HS-5 (cell line): Measurements from ENCODE around the gene DNAJC12.
"Not testable (repeated sequence)": the region's sequence is repeated elsewhere in the genome, so short reads cannot be mapped to it uniquely, and the experiment has no call there.

Experiments
- DNase-seq: peaks from one replicate; pipeline ENCODE4 v3.0.0-alpha.2; 2012; ENCODE audit warnings: low read depth

The DNAJC12 gene

DNA sequence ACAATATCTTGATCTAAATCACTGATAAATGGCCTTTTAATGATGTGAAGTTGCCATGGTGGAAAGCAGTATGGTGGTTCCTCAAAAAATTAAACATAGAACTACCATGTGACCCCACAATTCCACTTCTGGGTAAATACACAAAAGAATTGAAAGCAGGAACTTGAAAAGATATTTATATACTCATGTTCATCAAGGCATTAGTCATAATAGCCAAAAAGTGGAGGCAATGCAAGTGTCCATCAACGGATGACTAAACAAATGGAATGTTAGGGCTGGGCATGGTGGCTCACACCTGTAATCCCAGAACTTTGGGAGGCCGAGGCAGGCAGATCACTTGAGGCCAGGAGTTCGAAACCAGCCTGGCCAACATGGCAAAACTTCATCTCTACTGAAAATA, 2.0 kb upstream of the DNAJC12 start:
- no peak for DNase-seq

GRCh38 chr10:67839511-67839910, 1.5 kb upstream of the DNAJC12 start:
- DNase-seq = not testable (repeated sequence)

GRCh38 chr10:67836972-67837371, 1.0 kb downstream of the DNAJC12 start:
- DNase-seq = no peak

GRCh38 chr10:67836488-67836887, 1.5 kb downstream of the DNAJC12 start:
- DNase-seq = no peak

DNA sequence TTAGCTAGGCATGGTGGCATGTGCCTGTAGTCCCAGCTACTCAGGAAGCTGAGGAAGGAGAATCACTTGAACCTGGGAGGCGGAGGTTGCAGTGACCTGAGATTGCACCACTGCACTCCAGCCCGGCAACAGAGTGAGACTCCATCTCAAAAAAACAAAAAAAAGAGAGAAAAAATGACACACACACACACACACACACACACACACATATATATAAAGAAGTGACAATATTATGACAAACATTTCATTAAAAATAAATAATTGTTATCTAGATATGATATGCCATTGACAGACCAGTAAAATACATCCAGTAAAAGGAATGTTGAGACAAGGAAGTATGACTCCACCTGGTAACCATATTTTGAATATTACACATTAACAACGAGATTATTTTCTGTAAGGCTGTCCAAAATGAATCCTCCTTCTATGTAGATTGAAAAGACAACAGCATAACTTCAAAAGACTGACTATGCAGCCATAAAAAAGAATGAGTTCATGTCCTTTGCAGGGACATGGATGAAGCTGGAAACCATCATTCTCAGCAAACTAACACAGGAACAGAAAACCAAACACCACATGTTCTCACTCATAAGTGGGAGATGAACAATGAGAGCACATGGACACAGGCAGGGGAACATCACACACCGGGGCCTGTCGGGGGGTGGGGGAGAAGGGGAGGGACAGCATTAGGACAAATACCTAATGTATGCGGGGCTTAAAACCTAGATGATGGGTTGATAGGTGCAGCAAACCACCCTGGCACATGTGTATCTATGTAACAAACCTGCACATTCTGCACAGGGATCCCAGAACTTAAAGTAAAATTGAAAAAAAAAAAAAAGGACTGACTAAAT, 2.2 kb downstream of the DNAJC12 start:
- DNase-seq = not testable (repeated sequence)

DNA sequence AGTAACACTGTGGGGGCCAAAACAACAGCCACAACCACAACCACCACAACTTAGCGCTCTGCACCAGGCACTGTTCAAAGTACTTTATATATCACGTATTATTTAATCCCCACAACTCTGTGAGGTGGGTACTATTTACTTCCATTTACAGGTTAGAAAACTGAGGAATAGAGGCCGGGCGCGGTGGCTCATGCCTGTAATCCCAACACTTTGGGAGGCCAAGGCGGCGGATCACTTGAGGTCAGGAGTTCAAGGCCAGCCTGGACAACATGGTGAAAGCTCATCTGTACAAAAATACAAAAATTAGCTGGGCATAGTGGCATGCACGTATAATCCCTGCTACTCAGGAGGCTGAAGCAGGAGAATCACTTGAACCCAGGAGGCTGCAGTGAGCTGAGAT, 3.6 kb downstream of the DNAJC12 start:
- DNase-seq = no peak

DNA sequence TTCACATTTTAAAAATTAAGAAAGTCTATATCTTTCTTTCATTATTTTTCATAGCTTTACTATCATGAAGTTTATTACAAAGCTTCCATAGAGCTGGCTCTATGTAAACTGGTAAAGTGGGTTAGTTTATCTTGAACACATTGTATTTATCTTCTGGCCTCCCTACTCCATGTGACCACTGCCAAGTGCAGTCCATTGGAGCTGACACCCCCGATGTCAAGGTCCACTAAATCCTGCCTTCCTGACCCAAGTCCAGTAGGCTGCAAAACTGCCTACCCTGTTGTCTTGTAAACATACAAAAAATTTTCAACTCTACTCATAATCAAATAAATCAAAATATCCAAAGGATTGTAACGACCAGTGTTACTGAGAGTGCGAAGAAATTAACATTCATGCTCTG, 10.2 kb downstream of the DNAJC12 start:
- no peak for DNase-seq

DNA sequence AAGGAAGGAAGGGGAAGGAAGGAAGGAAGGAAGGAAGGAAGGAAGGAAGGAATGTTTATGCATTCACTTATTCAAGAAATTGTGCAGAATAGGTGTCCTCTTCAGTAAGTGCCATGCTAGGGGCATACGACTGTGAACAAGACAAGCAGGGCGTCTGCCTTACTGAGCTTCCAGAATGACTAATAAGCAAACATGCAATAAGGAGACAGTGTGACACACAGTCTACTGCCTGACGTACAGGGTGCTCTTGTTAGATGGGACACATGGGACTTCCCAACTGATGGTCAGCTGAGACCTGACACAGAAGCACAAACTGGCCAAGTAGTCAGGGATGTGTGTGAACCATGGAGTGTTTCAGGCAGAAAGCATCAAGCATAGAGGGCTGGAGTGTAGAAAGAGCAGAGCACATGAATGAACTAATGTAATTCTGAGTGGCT, 18.2 kb downstream of the DNAJC12 start:
- DNase-seq = no peak

GRCh38 chr10:67818323-67818722, 19.7 kb downstream of the DNAJC12 start:
- DNase-seq = no peak

GRCh38 chr10:67816719-67817118, 21.3 kb downstream of the DNAJC12 start:
- no peak for DNase-seq

DNA sequence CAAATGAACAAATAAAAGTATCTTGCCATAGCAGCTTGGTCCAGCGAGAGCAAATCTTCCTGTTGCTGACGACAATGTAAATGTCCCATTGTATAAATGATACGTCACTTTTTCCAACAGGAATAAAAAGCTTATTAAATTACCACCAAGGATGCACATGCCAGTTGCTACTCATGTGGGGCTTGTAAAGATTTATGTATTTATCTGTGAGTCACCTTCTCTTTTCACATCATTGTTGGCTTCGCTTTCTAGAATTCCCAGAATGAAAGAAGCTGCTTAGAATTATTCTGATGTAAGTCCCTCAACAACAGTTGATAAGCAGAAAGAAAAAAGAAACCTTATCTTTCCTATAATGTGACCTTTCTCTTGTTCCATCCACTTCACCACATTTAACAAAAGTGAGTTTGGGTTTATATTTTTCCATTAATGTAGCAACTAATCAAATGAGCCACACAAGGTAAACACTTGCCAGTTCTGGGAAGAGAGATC, 22.4 kb downstream of the DNAJC12 start:
- no peak for DNase-seq

DNA sequence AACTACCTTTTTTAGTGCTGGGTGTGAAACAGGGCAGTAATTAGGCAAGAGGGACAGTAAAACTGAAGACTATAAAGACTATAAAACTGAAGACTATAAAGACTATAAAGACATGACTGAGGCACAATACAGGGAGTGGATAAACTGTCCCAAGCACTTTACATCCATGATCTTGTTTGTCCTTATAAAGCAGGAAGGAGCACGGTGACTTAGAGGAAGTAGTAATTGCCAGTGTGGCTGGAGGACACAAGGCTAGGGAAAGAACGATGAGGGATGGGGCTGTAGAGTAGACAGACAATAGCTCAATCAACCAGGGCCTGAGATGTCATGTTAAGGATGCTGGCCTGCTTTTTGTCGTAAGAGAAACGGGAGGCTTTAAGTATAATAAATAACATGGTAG, 26.0 kb downstream of the DNAJC12 start:
- DNase-seq = no peak

GRCh38 chr10:67809107-67809506, 28.9 kb downstream of the DNAJC12 start:
- DNase-seq = no peak

GRCh38 chr10:67808704-67809103, 29.3 kb downstream of the DNAJC12 start:
- no peak for DNase-seq

DNA sequence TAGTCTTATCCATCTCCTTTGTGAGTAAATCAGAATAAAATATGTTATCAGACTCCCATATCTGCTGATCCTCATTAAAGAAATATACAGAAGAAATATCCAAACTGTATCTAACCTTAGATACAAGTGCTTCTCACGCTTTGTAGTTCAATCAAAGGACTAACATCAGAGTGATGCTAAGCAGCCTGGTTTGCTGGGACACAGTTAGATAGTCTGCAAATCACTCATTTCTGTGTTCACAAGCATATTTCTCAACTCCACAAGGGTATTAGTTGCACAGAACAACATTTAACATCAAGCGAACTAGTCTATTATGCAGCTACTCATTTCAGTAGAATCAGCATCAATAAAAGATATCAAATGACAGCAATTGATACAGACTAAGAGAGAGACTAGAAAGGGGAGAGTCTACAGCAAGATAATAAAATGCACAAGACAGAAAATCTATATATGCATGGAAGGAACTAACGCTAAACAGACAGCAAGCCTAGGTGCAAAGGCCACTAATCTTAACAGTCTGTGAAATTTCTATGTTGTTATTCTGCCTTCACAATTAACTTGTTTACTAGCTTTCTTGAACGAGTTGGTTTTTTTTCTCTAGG, 30.0 kb downstream of the DNAJC12 start:
- no peak for DNase-seq

- DNase-seq = no peak
These were observed 33.7 kb downstream of the DNAJC12 start for GRCh38 chr10:67804395-67804678.

GRCh38 chr10:67803588-67804394, 34.2 kb downstream of the DNAJC12 start:
- DNase-seq = no peak

DNA sequence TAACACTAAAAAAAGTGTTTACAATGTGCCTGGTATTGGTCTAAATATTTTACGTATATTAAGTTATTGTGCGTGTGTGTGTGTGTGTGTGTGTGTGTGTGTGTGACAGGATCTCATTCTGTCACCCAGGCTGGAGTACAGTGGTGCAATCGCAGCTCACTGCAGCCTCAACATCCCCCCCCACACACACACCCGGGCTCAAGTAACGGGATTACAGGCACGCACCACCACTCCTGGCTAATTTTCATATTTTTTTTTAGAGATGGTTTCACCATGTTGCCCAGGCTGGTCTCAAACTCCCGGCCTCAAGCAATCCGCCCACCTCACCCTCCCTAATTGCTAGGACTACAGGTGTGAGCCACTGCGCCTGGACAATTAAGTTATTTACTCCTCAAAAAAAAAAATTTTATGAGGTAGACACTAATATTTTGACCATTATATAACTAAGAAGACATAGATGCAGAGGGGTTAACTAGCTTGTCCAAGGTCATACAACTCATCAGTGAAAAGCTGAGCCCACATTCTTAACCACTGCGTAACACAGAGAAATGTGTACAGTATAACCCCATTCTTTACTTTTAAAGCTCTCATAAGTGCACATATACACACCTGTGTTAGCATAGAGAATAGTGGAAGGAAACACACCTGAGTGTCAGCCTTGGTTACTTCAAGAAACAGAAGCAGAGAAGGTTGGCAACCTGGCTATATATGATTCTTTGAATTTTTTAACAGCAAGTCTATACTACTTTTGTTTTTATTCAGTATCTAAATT, 35.0 kb downstream of the DNAJC12 start:
- no peak for DNase-seq

- DNase-seq = no peak
These were observed 36.9 kb downstream of the DNAJC12 start for GRCh38 chr10:67801118-67801517.

DNA sequence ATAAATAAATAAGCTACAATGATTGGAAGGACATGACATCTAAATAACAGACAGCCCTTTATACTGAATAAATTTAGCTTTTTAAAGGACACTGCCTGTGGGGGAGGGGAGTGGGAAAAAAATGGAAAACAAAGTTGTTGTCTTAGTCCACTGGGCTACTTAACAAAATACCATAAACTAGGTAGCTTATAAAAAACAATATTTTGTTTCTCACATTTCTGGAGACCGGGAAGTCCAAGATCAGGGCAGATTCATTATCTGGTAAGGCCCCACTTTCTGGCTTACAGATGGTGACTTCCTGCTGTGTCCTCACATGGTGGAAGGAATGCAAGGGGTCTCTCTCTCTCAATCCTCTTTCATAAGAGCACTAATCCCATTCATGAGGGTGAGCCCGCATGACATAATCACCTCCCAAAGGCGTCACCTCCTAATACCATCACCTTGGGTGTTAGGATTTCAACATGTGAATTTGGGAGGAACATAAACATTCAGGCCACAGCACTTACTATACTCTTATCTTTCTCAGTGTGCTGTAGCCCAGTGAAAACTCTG, 43.0 kb downstream of the DNAJC12 start:
- DNase-seq = no peak

DNA sequence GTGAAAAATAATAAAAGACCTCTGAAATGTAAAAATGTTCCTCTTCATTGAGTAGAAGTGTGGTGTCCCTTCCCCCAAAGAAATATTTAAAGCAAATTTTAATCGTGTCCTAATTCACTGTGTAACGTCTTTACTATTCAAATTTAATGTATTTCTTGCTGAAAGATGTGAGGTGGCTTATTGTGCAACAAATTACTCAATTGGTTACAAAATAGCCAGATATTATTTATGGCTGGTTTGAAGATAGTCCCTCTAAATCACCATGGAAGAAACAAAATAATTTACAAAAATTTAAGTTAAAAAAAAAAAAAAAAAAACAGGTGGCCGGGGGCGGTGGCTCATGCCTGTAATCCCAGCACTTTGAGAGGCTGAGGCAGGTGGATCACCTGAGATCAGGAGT, 43.7 kb downstream of the DNAJC12 start:
- no peak for DNase-seq

DNA sequence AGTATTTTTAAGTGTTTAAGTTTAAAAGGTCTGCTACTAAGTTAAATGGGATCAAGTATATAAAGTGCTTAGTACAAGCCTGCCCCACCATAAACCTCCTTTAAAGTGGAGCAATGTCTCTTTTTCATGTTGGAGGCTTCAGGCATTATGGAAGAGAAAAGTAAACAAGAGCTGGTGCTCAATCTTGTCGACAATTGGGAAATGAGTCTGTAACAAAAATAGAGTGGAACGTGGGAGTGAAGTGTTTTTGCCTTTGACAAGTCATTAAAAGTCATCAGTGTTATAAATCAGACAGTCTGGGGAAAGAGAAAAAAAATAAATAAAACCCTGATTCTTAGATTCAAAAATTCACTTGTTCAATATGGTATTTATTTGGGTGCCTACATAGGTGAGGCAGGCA, 44.7 kb downstream of the DNAJC12 start:
- DNase-seq = no peak
